GM19240 (cell line): ENCODE results near the gene MEOX2.

ENCODE experiments used
- DNase-seq: peaks from one replicate; pipeline ENCODE4 v3.0.0; 2011; ENCODE audit warnings: low spot score; ENCODE audit not compliant: insufficient read length

Gene MEOX2

GRCh38 chr7:15686295-15686956, at the start of gene MEOX2:
TSS of gene MEOX2 (minus strand) at chr7:15686683. CDS start at chr7:15686402, 281 bp downstream.
- no peak for DNase-seq

DNA sequence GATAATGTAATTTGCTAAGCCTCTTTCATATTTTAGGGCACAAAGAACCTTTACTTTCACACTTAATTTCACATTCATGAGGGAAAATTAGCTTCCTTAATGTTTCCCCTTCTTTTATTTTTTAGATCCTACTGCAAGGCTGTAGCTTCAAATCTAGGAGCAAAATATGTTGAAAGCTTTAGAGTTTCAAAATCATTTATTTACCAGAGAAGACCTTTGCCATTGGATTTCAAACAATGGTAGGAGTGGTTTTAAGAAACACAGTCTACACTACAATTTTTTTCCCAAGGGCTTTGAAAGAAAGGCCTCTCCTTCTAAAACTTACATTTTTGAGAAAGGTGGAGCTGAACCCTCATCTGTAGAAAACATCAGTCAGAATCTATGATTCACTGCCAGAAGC, 43.3 kb upstream of the MEOX2 start:
- no peak for DNase-seq

DNA sequence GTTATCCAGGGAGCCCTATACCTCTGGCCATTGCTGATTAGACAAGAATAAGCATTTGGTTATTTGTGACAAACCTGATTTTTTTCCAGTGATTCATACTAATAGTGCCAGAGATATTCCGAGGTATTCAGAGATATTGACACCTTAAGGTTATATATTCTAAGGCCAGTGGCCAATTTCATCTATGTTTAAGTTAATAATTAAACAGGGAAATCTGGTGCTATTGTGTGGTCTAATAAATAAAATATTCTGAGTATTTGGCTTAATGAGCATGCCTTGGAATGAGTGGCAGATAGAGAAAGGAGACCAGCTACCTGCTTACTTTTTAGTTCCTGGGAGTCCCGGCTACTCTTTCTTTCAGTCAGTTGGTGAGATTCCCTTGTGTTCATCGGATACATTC, 38.6 kb upstream of the MEOX2 start:
- DNase-seq, result no peak

DNA sequence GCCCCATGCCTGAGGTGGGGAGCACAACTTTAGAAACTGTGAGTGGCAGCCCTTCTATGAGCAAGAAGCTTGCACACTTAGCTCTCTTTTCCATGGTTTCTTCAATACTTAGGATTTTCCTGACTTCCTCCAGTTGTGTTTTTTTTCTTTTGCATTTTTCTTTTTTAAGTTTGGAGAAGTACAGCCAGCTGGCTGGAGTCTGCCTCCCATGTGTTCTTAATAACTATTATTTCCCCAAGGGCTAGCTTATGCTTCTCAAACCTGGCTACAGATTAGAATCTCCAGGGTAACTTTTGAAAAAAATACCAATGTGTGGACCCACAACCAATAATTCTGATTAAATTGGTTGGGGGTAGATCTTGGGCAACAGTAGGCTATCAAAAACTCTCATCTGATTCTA, 37.4 kb upstream of the MEOX2 start:
- DNase-seq, result no peak

GRCh38 chr7:15720849-15721471, 34.5 kb upstream of the MEOX2 start:
- DNase-seq, result no peak

- no peak for DNase-seq
These were observed 32.8 kb upstream of the MEOX2 start for GRCh38 chr7:15719311-15719710.

- no peak for DNase-seq
These were observed 29.0 kb upstream of the MEOX2 start for GRCh38 chr7:15715435-15715834.

GRCh38 chr7:15709978-15710377, 23.5 kb upstream of the MEOX2 start:
- no peak for DNase-seq

GRCh38 chr7:15707570-15707969, 21.1 kb upstream of the MEOX2 start:
- no peak for DNase-seq

DNA sequence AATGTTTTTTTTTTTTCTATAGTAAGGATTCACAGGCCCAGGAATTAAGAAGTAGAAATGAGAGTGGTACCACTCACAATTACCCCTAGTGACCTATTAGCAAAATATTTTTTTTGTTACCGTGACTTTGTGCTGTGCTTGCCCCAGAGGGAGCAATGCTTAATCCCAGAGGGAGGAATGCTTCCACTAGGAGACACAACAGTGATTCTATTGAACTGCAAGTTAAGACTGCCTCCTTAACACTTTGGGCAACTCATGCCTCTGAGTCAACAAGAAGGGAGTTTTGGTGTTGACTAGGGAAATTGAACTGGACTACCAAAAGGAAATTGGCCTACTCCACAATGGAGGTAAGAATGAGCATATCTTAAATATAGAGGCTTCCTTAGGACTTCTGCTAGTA, 17.2 kb upstream of the MEOX2 start:
- no peak for DNase-seq

DNA sequence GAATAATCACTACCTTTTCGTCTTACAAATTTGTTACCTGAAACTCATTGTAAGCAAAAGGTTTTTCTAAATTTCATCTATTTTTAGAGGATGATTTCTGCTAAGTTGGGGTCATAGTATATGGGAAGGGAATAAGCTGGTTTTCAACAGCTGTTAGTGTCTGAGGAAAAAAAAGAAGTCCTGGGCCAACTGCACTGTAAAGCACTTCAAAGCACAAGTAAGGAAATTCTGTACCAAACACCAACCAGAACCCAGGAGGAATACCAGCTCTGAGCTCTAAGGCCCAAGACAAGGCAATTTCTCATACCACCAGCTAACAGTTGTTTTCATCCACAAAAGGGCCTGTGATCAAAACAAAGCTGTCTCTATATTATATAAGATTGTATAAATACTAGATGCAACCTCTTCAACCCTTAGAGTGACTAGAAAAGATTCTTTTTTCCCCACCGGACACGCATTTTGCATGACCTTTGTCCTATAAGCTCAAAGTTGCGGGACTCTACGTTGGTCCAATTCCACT, 6.1 kb upstream of the MEOX2 start:
- no peak for DNase-seq

DNA sequence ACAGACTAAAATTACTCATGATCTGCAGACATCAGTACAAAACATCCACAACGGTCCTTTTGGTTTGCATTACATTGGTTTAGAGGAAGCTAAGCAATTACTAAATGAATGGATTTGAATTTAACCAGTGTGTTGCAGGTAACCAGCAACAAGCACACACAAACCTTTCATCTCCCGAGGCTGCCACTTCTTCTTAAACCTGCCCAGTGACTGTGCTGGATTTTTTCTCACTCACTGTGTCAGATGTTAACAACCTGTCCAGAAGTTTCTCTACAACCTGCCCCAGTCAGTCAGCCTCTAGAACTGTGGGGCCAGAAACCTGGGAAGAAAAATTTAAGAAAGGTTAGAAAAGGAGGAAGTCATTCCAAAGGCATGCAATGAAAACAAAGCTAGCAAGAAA, 2.4 kb upstream of the MEOX2 start:
- DNase-seq, result no peak

- DNase-seq, result no peak
These were observed 1.8 kb upstream of the MEOX2 start for GRCh38 chr7:15688279-15688626.

GRCh38 chr7:15687546-15688278, 1.2 kb upstream of the MEOX2 start:
- DNase-seq, result no peak

- DNase-seq, result no peak
These were observed 568 bp upstream of the MEOX2 start for GRCh38 chr7:15686957-15687545.

- DNase-seq, result no peak
These were observed 857 bp downstream of the MEOX2 start for GRCh38 chr7:15685358-15686294.

DNA sequence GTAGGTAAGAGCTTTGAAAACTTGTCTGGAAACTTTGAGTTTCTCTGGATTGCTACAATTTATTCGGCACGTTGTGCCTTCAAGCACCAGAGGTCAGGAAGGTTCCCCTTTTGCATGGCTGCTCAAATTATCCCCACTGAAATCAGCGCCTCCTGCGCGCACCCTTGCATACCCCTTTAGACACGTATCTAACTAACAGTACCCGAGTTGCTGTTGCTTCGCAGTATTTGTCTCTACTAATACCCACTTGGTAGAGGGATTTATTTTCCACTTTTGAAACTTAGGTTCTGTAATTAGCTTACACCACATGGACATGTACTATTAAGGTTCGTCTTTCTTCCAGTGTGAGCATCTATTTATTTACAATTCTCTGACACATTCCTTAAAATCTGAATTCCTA, 1.6 kb downstream of the MEOX2 start:
- DNase-seq, result no peak

- DNase-seq, result no peak
These were observed 2.2 kb downstream of the MEOX2 start for GRCh38 chr7:15684111-15684800.

DNA sequence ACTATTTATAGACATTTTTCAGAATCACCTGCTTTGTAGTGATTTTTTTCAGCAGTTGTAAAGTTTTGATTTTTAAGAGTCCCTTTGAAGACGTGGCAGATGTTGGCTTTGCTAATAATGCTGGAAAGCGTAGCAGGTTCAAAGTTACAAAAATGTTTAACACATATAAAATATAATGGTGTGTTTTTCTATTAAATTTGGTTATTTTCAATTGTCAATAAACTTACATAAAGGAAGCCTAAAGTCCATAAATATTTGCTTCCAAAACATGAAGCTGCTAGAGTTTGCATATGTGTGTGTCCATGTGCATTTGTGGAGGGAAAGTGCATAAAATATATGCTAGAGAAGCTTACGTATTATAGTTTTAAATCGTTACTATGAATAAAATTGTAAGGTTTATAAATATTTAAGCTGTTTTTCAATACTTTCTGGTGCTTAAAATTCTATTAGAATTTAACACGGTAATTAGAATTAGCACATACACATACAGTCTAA, 3.7 kb downstream of the MEOX2 start:
- no peak for DNase-seq

DNA sequence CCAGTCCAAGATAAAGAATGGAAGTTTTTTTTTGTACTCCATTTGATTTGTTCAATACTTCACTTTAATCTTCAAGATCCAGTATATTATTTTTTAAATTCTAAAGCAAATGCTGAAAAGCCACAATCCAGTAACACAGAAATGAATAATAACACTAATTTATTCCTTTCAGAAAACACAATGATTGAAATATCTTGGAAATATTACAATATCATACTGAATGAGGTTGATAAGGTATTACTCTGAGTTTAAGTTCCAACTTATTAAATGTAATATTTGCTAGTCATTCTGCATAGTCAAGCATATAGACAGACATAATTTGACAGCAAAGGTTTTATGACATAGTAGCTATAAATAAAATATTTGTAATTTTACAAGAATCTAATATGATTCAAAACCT, 4.4 kb downstream of the MEOX2 start:
- no peak for DNase-seq
